ENCODE data around the gene AASS.

AASS gene

DNA sequence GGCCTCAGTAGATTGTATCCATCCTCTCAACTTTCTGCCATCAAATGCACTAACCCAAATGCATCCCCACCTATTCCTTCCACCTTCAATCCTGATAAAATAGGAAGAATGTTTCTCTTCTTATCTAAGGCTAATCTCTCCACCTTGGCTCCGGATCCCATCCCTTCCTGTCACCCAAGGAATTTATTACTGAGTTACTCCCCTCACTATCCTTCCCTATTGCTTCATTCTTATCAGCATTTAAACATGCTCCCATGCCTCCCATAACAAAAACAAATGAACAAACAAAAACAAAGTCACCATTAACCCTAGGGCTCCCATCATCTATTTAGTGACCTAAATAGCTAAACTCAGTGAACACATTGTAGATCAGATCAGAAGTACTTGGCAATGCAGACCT lies 25.3 kb downstream of the AASS start:
- DNase-seq, result no peak

DNA sequence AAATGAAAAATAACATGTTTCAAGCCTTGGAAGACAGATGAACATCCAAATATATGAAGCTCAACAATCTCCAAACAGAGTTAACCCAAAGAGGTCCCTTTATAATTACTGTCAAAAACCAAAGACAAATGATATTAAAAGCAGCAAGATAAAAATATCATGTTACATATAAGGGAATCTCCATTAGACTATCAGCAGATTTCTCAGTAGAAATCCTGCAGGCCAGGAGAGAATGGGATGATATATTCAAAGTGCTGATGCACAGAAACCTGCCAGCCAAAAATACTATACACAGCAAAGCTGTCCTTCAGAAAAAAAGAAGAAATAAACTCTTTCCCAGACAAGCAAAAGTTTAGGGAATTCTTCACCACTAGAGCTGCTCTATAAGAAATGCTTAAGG lies 41.0 kb downstream of the AASS start:
- DNase-seq, result no peak

DNA sequence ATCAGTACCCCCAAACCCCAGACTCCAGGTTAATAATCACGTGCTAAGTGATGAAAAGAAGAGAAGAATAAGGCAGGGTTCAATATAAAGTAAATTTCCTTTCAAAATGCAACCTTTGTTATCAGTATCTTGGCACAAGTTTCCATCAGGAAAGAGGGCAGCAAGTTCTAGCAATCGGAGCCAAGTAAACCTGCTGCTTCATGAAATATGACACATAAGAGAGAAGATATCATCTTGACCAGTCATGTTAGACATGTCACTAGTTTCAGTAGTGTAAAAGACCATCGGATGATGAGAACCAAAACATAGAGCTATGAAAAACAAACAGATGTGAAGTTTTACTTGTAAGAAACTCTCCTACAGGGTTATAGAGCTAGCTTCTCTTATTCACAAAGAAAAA lies 44.0 kb downstream of the AASS start:
- no peak for DNase-seq

DNA sequence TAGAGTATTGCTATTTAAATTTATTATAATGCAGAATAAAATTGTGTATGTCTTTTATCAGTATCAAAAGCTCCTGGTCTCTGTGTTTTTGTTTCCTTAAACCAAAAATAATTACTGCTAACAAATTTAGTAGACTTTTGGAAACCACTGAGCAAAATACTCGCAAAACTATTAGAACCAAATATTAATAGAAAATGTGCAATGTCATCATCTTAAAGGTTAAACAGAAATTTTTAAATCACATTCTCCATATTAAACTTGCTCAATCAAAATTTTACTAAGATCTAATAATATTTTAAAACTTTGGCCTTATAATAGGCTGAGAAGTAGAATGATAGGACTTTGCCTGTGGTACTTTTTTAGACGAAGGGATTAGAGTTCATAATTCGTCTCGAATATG lies 48.4 kb downstream of the AASS start:
- DNase-seq, result no peak

DNA sequence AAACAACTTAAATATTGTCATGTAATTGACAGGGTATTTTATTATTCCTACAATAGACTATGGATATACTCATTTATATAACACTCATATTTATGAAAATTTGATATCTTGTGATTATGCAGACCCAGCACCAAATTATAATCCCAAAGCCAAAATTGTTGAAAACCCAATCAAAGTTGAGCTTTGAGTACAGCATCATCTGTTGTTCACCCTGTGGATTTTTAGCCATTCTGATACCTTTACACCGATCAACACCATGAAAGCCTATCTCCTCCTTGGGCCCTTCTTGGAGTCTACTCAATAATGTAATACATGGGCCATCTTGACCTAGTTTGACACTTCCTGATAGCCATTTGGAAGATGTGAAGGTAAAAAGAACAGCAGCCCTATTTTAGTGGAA lies 49.5 kb downstream of the AASS start:
- no peak for DNase-seq

DNA sequence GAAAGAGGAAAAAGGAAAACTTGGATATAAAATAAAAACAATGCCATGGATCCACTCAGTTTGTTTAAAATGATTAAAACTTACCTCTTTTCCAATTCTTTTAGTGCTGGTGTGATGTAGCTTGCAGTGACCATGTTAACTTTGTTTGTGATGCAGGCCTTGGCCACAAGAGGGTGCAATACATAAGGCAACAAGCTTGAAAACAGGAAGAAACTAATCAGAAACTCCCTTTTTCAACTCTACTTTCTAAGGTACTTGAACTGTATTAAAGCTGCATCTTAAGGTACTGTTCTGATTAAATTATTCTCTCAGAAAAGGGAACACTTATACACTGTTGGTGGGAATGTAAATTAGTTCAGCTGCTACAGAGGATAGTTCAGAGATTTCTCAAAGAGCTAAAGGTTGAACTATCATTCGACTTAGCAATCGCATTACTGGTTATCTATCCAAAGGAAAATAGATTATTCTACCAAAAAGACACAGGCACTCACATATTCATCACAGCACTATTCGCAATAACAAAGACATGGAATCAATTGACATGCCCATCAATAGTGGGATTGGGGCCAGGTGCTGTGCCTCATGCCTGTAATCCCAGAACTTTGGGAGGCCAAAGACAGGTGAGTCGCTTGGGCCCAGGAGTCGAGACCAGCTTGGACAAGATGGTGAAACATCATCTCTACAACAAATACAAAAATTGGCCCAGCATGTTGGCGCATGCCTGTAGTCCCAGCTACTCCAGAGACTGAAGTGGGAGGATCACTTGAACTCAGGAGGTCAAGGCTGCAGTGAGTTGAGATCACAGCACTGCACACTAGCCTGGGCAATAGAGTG lies 50.9 kb downstream of the AASS start:
- peak in 35 of 51 donors; percentile 0 to 65 (median 17) for DNase-seq

DNA sequence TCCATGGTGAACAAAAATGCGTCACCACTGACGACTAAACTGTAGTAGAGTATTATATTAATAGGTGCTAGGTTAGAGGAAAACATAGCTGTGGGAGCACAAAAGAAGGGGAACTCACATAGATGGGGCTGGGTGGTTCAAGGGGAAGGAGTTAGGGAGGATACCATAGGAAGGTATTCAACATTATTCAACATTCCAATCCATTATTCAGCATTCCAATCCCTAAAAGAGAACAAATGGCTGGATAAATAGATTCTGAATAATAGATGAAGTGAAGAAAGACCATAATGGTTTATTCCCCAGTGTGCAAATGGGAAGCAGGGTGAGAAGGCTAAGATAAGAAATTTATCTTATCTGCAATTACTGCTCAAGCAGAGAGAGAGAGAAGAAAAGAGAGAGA lies 61.4 kb downstream of the AASS start:
- DNase-seq, result no peak

DNA sequence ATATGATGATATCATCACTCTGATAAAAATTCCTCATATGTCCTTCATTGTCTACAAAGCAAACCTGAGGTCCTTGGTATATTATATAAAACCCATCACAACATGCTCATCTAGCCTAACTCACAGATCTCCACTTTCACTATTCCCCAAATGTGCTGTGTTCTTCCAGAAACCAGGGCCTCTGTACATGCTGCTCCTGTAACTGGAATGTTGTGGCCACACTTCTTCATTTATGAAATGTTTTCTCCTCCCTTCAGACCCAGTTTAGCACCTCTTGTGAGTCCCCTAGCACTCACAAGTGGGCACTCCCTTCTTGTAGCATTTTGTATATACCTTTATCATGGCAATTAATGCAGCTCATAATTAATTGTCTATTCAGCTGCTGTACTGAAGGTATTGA lies 61.9 kb downstream of the AASS start:
- DNase-seq, result no peak

DNA sequence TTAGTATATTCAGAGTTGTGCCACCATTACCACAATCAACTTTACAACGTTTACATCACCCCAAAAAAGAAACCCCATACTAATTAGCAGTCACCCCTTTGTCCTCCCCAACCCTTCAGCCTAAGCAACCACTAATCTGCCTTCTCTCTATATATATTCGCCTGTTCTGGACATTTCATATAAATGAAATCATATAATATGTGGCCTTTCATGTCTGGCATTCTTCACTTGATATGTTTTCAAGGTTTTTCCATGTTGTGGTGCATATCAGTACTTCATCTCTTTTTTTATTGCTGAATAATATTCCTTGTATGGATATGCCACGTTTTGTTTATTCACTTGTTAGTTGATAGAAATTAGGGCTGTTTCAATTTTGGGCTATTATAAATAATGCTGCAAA lies 70.4 kb downstream of the AASS start:
- no peak for DNase-seq

DNA sequence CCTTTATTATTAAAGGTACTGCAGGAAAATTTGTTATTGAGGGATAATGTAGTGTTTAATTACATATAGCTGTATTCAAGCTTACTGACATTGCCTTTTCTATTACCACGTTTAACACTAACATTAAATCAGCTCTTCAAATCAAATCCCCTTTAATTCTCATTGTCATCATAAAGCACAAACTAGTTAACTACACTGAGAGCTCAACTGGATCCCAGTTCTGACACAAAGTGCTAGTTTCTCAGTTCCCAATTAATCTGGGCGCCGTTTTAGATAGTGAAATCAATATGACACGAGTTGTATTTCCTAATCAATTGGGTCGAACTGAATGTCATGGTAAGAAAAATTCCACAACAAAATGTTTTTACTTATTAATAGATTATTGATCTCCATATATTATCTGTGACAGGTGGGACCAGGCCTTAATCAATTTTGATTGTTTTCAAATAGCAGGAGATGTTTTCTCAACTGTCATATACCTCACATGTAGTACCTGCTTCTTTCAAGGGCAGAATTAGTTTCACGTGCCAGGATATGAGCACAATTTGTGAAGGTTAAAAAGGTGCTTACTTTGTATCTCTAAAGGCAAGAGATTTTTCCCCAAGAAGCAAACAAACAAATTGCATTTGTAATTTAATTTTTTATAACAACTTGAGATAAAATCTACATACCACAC lies 71.0 kb downstream of the AASS start:
- DNase-seq, result no peak

DNA sequence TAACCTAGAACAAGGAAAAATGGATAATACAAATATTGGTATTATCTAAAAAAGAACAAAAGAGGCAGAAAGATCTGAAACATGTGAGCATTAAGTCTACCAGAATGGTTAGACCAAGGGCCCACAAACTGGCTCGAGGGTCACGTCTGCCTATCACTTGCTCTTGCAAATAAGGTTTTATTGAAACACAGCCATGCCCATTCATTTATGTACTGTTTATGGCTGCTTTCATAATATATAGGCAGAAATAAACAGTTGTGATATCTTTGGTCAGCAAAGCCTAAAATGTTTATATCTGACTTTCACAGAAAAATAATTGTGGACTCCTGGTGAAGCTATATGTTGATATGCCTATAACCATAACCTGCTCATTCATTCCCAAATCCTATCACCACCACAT lies 71.8 kb downstream of the AASS start:
- no peak for DNase-seq

DNA sequence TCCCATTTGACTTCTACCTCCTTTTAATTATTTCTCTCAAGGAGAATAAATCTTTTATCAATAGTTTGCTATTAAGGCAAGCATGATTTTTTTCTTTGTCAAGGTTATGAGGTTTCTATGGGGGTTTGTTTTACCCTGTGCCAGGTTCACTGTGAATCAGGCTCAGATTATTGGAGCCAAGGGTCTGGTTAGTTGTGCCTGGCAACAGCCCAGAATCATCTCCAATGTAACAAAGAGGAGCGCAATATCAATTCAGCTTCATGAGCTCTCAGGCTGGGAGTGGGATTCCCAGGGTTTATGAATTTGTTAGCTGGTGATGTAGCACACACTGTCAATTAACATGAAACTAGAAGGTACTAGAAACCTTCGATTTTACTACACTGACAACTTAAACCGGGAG lies 73.2 kb downstream of the AASS start:
- no peak for DNase-seq

DNA sequence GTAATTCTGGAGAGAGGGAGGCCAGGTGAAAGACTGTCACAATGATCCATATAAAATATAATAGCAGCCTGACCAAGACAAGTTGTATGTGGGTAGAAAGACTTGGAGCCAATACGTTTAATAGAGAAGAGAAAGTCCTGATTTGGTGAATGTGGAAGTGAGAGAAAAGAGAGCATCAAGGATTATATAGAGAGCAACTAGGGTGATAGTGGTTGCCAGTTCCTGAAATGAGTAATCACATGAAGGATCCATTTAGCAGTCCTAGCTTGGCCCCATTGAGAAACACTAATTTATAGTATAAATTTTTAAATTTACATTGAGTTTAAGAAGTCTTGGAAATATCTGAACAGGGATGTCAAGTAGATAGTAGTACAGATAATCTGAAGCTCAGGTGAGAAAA lies 74.0 kb downstream of the AASS start:
- no peak for DNase-seq

DNA sequence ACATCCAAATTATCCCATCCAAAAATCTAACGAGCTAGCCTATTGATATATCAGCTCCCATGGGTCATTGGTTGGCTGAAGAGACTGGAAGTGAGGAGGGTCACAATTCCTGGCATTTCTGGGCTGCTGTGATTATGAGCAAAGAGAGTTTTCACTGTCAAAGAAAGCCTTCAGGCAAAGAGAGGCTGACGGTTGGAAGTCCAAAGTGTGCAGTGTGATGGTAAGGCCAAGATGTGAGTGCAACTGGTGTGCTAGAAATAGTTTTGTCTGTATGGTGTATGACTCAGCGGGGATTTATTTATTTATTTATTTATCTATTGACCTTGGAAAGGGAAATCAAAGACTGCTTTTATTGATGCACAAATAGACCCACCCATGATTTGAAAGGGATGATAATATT lies 75.0 kb downstream of the AASS start:
- no peak for DNase-seq

DNA sequence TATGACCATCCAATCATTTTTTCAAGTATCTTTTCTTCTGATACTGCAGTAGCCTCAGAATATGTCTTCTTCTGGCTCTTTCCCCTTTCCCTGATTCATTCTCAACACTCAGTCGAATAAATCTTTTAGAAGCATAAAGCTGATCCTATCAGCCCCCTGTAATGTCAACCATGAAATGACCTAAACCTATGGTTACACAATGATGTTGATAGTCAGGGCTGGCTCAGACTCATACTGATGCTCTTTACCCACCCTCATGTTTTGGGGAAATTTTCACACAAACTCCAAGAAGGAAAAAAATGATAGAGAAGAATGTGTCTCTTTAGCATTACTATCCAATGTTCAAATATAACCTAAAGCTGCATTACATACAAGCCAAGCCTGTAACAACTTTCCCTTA lies 76.0 kb downstream of the AASS start:
- DNase-seq, result no peak

DNA sequence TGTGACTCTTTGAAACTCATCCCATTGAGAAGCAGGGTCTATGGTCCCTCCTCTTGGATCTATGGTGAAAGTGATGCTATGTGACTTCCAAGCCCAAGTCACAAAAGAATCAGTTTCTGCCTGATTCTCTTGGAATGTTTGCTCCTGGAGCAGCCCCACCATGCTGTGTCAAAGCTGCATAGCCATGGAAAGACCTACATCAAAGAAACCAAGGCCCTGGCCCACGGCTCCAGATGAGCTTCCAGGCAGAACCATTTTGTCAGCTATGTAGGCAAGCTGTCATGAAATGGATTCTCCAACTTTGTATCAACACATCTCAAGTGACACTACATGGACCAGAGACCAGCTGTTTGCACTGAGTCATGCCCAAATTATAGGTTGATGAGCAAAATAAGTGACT lies 77.0 kb downstream of the AASS start:
- DNase-seq, result no peak

DNA sequence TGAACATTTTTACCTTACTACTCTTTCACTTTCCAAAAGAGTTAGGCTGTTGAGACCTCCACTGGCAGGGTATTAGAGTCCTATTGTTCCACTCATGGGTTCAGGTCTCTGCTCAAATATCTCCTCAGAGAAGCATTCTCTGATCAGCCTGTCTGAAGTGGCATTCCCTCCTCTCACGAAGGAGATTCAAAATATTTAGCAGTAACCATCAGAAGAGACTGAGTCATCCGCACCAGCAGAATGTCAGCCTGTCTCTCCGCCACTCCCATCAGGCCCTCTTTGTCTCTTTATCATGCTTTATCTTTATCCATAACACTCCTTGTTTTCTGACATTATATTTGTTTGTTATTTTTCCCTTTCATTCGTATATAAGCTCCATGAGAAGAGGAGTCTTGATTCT lies 79.1 kb downstream of the AASS start:
- DNase-seq, result no peak

DNA sequence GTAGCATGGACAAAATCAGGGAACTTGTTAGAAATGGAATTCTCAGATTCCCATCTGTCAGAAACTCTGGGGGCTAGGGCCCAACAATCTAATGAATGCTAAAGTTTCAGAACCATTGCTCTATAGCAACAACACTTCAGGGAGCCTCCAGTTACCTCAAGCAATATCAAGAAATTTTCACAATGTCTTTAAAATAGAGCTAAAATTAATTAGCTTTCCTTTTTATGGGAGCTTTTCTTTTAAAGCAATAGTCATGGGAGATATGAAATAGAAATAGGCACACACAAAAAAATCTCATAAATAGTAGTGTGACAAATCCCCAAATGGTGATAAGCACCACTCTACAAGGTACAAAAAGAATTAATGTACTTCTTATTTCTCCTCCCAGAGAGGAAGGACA lies 80.9 kb downstream of the AASS start:
- DNase-seq, result no peak

DNA sequence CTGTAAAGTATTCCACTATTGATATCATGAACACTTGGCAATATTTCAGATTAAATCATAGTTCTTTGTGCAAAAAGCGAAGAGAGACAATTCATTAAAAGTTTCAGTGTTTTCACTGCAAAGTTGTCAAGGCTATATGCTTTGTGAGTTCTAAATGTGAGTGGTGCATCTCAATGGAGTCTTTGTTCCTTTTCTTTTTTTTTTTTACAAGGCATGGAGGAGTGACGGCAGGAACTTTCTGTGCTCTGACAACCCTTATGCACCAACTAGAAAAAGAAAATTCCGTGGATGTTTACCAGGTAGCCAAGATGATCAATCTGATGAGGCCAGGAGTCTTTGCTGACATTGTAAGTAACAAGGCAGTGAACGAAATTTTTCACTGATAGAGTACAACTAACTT lies 84.5 kb downstream of the AASS start:
- no peak for DNase-seq

DNA sequence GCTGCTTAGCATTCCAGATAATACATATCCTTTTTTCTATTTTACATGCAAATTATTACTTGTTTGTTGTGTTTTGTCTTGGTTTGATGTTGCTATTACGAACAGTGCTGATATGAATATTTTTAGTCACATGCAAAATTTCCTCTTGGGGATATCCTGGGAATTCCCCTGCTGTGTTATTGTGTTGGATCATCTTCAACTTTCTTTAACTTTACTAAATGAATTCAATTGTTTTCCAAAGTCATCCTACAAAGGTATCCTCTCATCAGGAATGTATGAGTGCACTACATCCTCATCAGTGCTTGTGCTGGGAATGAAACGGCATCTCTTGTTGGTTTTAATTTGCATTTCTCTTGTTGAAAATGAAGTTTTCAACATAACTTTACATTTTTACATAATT lies 87.1 kb downstream of the AASS start:
- DNase-seq, result no peak

DNA sequence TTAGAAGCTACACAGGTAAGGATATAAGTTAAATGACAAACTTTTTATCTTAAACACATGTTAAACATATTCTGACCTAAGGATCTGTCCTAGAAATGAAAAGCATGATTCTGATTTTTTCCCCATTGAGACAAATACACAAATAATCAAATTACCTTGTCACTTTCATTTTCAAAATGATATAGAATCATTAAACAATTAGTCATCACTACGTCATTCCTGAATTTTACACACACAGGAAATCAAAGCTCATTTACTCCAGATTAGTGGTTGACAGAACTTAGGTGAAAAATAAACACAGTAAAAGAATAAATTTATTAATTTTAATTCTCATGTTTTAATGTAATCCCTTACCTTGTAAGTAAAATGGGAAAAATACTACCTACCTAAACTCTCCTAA lies 89.0 kb downstream of the AASS start:
- no peak for DNase-seq

DNA sequence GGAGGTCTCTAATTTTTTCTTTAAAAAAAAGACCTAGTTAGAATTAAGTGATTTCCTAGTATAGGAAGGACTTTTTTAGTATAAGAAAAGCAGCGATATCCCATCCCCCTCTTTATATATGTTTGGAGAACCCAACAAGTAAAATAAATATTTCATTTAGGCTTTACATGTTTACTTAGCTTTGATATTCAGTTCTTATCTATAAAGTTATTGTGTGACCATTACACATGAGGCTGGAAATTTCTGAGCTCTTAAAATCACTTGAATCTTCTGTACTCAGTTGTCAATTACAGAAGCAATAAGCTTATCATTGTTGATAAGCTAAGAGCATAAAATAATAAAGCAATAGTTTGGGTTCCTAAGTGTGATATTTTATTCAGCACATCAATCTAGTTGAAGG lies 89.7 kb downstream of the AASS start:
- DNase-seq, result no peak

DNA sequence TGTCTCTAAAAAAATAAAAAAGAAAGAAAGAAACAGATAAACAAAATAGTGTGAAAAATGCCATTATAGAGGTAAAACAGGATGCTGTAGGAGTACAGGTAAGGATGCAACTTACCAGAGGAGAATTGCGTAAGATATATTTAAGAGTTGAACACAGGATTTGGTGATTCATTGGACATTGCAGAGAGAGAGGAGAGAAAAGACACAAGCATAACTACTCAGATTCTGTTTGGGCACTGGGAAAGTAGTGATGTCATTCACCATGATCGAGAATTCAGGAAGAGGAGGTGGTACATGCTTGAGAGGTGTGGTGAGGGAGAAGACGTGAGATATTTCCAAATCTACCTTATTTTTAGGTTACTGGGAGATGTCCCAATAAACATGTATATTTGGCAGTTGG lies 97.6 kb downstream of the AASS start:
- no peak for DNase-seq

DNA sequence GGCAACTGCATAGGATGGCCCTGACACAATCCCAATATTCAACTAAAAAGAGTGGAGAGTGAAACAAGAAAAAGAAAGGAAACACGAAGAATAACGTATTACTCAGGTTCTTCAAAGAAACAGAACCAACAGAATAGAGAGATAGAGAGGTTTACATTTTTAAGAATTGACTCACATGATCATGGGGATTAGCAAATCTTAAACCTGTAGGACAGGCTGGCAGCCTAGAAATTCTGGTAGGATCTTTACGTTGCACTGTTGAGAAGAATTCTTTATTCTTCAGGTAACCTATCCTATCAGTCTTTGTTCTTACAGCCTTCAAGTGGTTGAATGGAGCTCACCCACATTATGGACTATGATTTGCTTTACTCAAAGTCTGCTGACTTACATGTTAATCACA lies 103.9 kb downstream of the AASS start:
- no peak for DNase-seq
